OCI-LY3 (cell line): Measurements from ENCODE around the gene GNAT3.

ENCODE experiments used
- CTCF ChIP-seq: fragments of 200-600, 300-600 bp; sonication (generic); IDR thresholded peaks from 2 replicates; pipeline ENCODE4 v1.5.1; 2014; ENCODE audit warnings: antibody characterized with exemption, low read length, low read depth
- EZH2phosphoT487 ChIP-seq: fragments of 200-600 bp; shearing (Covaris generic); IDR thresholded peaks from 2 replicates; pipeline ENCODE4 v1.6.1; 2018; ENCODE audit warnings: antibody characterized with exemption, mixed run types, low read depth

- TF ChIP-seq CTCF = no peak
- TF ChIP-seq EZH2phosphoT487 = no peak
Observed at GRCh38 chr7:80432166-80432565, 79.7 kb downstream of the GNAT3 start.
